Testis (tissue), 2 donors: ENCODE data around the gene HES5.

Experiments used
- POLR2A ChIP-seq: fragments of 450-650 bp; IDR thresholded peaks from one replicate; pipeline ENCODE4 v1.6.1; 2017; ENCODE audit warnings: antibody characterized with exemption, mild to moderate bottlenecking, moderate library complexity
- TF ChIP-seq, protein P1 (sequence below), 3 experiments: fragments of 450-650 bp in 2 of 3; fragments of 200-600 bp in 1 of 3; sonication (generic) in 1 of 3; IDR thresholded peaks; one replicate each; pipeline ENCODE4 v1.5.1; 2016 to 2019; ENCODE audit warnings: antibody characterized with exemption in 3 of 3, mild to moderate bottlenecking in 2 of 3, moderate library complexity in 1 of 3

DNA sequence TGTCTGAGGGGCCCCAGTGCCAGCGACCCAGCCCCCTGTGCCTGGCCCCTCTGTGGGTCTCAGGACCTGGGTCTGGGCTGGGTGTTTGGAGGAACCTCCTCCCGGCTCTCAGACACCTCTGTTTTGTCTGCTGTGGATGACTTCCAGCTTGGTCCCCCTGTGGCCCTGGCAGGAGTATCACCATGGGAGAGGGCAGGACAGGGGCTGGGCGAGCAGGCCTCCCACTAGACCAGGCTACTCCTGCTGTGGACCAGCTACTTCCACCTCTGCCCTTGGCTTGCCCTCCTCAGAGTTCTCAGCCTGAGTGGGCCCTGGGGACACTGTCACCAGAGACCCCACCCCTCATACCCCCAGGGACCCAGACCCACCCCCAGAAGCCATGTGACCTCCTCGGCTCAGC, 32.2 kb downstream of the HES5 start:
- TF ChIP-seq, protein P1, sequence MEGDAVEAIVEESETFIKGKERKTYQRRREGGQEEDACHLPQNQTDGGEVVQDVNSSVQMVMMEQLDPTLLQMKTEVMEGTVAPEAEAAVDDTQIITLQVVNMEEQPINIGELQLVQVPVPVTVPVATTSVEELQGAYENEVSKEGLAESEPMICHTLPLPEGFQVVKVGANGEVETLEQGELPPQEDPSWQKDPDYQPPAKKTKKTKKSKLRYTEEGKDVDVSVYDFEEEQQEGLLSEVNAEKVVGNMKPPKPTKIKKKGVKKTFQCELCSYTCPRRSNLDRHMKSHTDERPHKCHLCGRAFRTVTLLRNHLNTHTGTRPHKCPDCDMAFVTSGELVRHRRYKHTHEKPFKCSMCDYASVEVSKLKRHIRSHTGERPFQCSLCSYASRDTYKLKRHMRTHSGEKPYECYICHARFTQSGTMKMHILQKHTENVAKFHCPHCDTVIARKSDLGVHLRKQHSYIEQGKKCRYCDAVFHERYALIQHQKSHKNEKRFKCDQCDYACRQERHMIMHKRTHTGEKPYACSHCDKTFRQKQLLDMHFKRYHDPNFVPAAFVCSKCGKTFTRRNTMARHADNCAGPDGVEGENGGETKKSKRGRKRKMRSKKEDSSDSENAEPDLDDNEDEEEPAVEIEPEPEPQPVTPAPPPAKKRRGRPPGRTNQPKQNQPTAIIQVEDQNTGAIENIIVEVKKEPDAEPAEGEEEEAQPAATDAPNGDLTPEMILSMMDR (IDR thresholded peaks at IDR 0.05) = no peak
- no peak for TF ChIP-seq POLR2A
